Tibial artery (tissue), 4 donors: Measurements from ENCODE around the gene CD151.

ENCODE experiments used
- DNase-seq, 2 donors: peaks; one replicate each; pipeline ENCODE4 v3.0.0-alpha.2; 2019
- H3K27ac ChIP-seq, 2 donors: fragments of 200-600 bp; sonication (generic) in 1 of 2; 1 replicate in 1 of 2; 2 replicates in 1 of 2; pipeline ENCODE4 v1.5.1; 2018 to 2019; ENCODE audit warnings: mild to moderate bottlenecking in 1 of 2
- H3K27me3 ChIP-seq, 2 donors: fragments of 200-600 bp; sonication (generic) in 1 of 2; one replicate each; pipeline versions ENCODE4 v1.5.1 to v1.6.0; 2016 to 2019
- H3K36me3 ChIP-seq, 3 donors: fragments of 200-600 bp; sonication (generic) in 2 of 3; one replicate each; pipeline ENCODE4 v1.5.1; 2016 to 2019; ENCODE audit warnings: mild to moderate bottlenecking in 2 of 3
- H3K4me1 ChIP-seq, 4 donors: fragments of 200-600 bp; sonication (generic) in 2 of 4; 1 replicate in 3 of 4; 2 replicates in 1 of 4; pipeline ENCODE4 v1.5.1; 2016 to 2019
- H3K4me3 ChIP-seq, 2 donors: fragments of 200-600 bp; sonication (generic) in 1 of 2; 1 replicate in 1 of 2; 2 replicates in 1 of 2; pipeline ENCODE4 v1.5.1; 2018 to 2019; ENCODE audit warnings: mild to moderate bottlenecking in 2 of 2
- H3K9me3 ChIP-seq, 3 donors: fragments of 200-600 bp; sonication (generic) in 1 of 3; one replicate each; pipeline ENCODE4 v1.5.1; 2016 to 2019
- CTCF ChIP-seq, 2 experiments: fragments of 200-600 bp in 1 of 2; fragments of 450-650 bp in 1 of 2; IDR thresholded peaks; one replicate each; pipeline ENCODE4 v1.5.1; 2017 to 2019; ENCODE audit warnings: antibody characterized with exemption in 2 of 2, mild to moderate bottlenecking in 1 of 2, moderate library complexity in 1 of 2
- intact Hi-C: fragments of 100-400 bp; cut with DNase I; formaldehyde crosslinking; loops from one replicate; pipeline ENCODE4 v1.15.0; 2023; ENCODE audit warnings: low total_unique reads

Gene CD151

GRCh38 chr11:831118-831864, 1.5 kb upstream of the CD151 start:
- peaks cover 6 to 7% (median 6%) of the 10 kb centered on the region in 3 donors for H3K36me3 ChIP-seq
- no peak for TF ChIP-seq CTCF (IDR thresholded peaks at IDR 0.05)
- H3K27ac ChIP-seq = no peak overlapping the region
- H3K27me3 ChIP-seq = peaks cover 0 to 59% of the 10 kb centered on the region in 2 donors
- H3K4me1 ChIP-seq = peaks cover 0 to 90% (median 77%) of the 10 kb centered on the region in 4 donors
- DNase-seq = no peak
- peak overlapping the region in 1 of 2 donors; percentile 41 for H3K4me3 ChIP-seq
- H3K9me3 ChIP-seq = no peaks in the 10 kb centered on the region
- intact Hi-C loops = no loop called here

GRCh38 chr11:831961-832528, 707 bp upstream of the CD151 start:
- H3K36me3 ChIP-seq = peaks cover 11 to 14% (median 14%) of the 10 kb centered on the region in 3 donors
- peaks cover 0 to 89% (median 73%) of the 10 kb centered on the region in 4 donors for H3K4me1 ChIP-seq
- TF ChIP-seq CTCF (IDR thresholded peaks at IDR 0.05) = no peak
- peak overlapping the region; percentile 66 to 74 for H3K4me3 ChIP-seq
- no peak for DNase-seq
- H3K27ac ChIP-seq = peak overlapping the region; percentile 86 to 88
- intact Hi-C loops = no loop called here
- no peaks in the 10 kb centered on the region for H3K9me3 ChIP-seq
- peaks cover 0 to 51% of the 10 kb centered on the region in 2 donors for H3K27me3 ChIP-seq

GRCh38 chr11:833114-833791, 501 bp downstream of the CD151 start:
- no peak for TF ChIP-seq CTCF (IDR thresholded peaks at IDR 0.05)
- Histone ChIP-seq H3K4me1 (peaks cover 0 to 89% (median 68%) of the 10 kb centered on the region in 4 donors), H3K27ac (peak overlapping the region; percentile 86 to 88), H3K4me3 (peak overlapping the region; percentile 66 to 74), H3K9me3 (no peaks in the 10 kb centered on the region), H3K36me3 (peaks cover 21 to 26% (median 26%) of the 10 kb centered on the region in 3 donors), H3K27me3 (peaks cover 0 to 39% of the 10 kb centered on the region in 2 donors)
- intact Hi-C loops = no loop called here
- no peak for DNase-seq

- peaks cover 0 to 33% of the 10 kb centered on the region in 2 donors for H3K27me3 ChIP-seq
- TF ChIP-seq CTCF (IDR thresholded peaks at IDR 0.05) = no peak
- peak overlapping the region; percentile 66 to 74 for H3K4me3 ChIP-seq
- peak overlapping the region; percentile 86 to 88 for H3K27ac ChIP-seq
- DNase-seq = peak in 1 of 2 donors; percentile 88
- H3K9me3 ChIP-seq = no peaks in the 10 kb centered on the region
- intact Hi-C loops = no loop called here
- peaks cover 0 to 89% (median 68%) of the 10 kb centered on the region in 4 donors for H3K4me1 ChIP-seq
- peaks cover 27 to 32% (median 32%) of the 10 kb centered on the region in 3 donors for H3K36me3 ChIP-seq
These were observed 1.1 kb downstream of the CD151 start for GRCh38 chr11:833849-834311.

GRCh38 chr11:834371-835316, 1.9 kb downstream of the CD151 start:
- Histone ChIP-seq H3K36me3 (peaks cover 35 to 40% (median 40%) of the 10 kb centered on the region in 3 donors), H3K27me3 (peaks cover 0 to 25% of the 10 kb centered on the region in 2 donors), H3K4me1 (peaks cover 0 to 85% (median 63%) of the 10 kb centered on the region in 4 donors), H3K27ac (peak overlapping the region; percentile 86 to 88), H3K9me3 (no peaks in the 10 kb centered on the region), H3K4me3 (peak overlapping the region; percentile 66 to 74)
- peak in 1 of 2 donors; percentile 96 for DNase-seq
- intact Hi-C loops = no loop called here
- no peak for TF ChIP-seq CTCF (IDR thresholded peaks at IDR 0.05)
